K562 (cell line): ENCODE data around the gene RABGAP1. TPM values are rescaled to one million over a fixed set of nuclear protein-coding genes. Genes with fewer than 3 reads are reported as not detected.

ENCODE experiments used
- ATAC-seq: fragments of 200-7000 bp; cut with Tn5 transposase; 3 replicates; pipeline ENCODE4 v1.9.1; 2020; ENCODE audit warnings: moderate library complexity
- BruUV-seq: library from RNA; stranded (reverse); fragments of 400-500 nt; replicated peaks from 2 replicates; lab custom pipeline; 2021; lab: Mats Ljungman, UMichigan
- CTCF ChIA-PET: fragments of 300-600 bp; formaldehyde crosslinking; extraction: SDS; loops from one replicate; lab custom pipeline; 2021; ENCODE audit warnings: low intra/inter-chr PET ratio; lab: Yijun Ruan, JAX
- POLR2A ChIA-PET: fragments of 300-600, 350-650 bp; sonication (Branson Sonifier 250); formaldehyde crosslinking; extraction: SDS; loops from one replicate; lab custom pipeline; 2021; ENCODE audit warnings: antibody characterized with exemption, inconsistent platforms; lab: Yijun Ruan, JAX
- DNase-seq, 4 experiments: peaks; one replicate each; pipeline versions ENCODE4 v3.0.0 to v3.0.0-alpha.2; 2011 to 2018; ENCODE audit warnings: low spot score in 3 of 4, mixed read lengths in 3 of 4; ENCODE audit errors: extremely low read depth in 1 of 4
- FAIRE-seq: peaks from 2 replicates; lab custom pipeline; 2011; peaks lifted over from hg19 to GRCh38; lab: Jason Lieb, UNC
- H2AFZ ChIP-seq: 2 replicates; pipeline ENCODE4 v1.6.0; 2011; ENCODE audit warnings: low read depth, low read length, control low read depth, inconsistent platforms
- H3K27ac ChIP-seq: fragments of 200-600 bp; 3 replicates; pipeline ENCODE4 v1.8.0; 2011; ENCODE audit warnings: low read depth, mild to moderate bottlenecking, control low read depth, inconsistent platforms, low read length, moderate library complexity, mixed read lengths; ENCODE audit errors: extremely low read depth
- H3K27me3 ChIP-seq, 2 experiments: fragments of 300-600 bp in 1 of 2; 2 replicates in 1 of 2; 3 replicates in 1 of 2; pipeline versions ENCODE4 v1.6.0 to v1.8.0; 2011; ENCODE audit warnings: inconsistent platforms in 2 of 2, low read length in 2 of 2, mild to moderate bottlenecking in 1 of 2, mixed read lengths in 1 of 2, moderate library complexity in 1 of 2; ENCODE audit not compliant: control insufficient read depth in 2 of 2, insufficient read depth in 2 of 2
- H3K36me3 ChIP-seq: fragments of 300-600 bp; 3 replicates; pipeline ENCODE4 v1.8.0; 2011; ENCODE audit warnings: mild to moderate bottlenecking, low read length, inconsistent platforms; ENCODE audit not compliant: control insufficient read depth, insufficient read depth
- H3K4me1 ChIP-seq, 2 experiments: fragments of 200-600 bp in 1 of 2; replicated peaks in 1 of 2; 2 replicates in 1 of 2; 3 replicates in 1 of 2; pipeline versions ENCODE4 v1.5.1 to v1.8.0; 2011; ENCODE audit warnings: inconsistent platforms in 2 of 2, low read length in 2 of 2, mild to moderate bottlenecking in 1 of 2, mixed read lengths in 1 of 2, moderate library complexity in 1 of 2; ENCODE audit not compliant: control insufficient read depth in 2 of 2, insufficient read depth in 2 of 2
- H3K4me2 ChIP-seq: 2 replicates; pipeline ENCODE4 v1.6.1; 2011; ENCODE audit warnings: low read length, control low read depth, inconsistent platforms, mixed read lengths; ENCODE audit not compliant: insufficient read depth
- H3K4me3 ChIP-seq: fragments of 200-600 bp; sonication (generic), shearing (Covaris generic); 2 replicates; pipeline ENCODE4 v1.5.1; 2016; ENCODE audit warnings: control low read depth, inconsistent platforms
- H3K79me2 ChIP-seq: fragments of 200-600 bp; 3 replicates; pipeline ENCODE4 v1.8.0; 2011; ENCODE audit warnings: low read length, inconsistent platforms; ENCODE audit not compliant: control insufficient read depth, insufficient read depth
- H3K9ac ChIP-seq, 2 experiments: 2 replicates each; pipeline versions ENCODE4 v1.6.0 to v1.6.1; 2011; ENCODE audit warnings: low read depth in 2 of 2, low read length in 2 of 2, control low read depth in 1 of 2, inconsistent platforms in 1 of 2, mild to moderate bottlenecking in 1 of 2, mixed read lengths in 1 of 2; ENCODE audit not compliant: insufficient read depth in 1 of 2
- H3K9me1 ChIP-seq: one replicate; pipeline ENCODE4 v1.6.0; 2011; ENCODE audit warnings: inconsistent platforms, mild to moderate bottlenecking, low read length, moderate library complexity; ENCODE audit not compliant: control insufficient read depth, insufficient read depth
- H3K9me3 ChIP-seq: replicated peaks from 2 replicates; pipeline ENCODE4 v1.5.1; 2011; ENCODE audit warnings: low read depth, low read length, inconsistent platforms; ENCODE audit not compliant: control insufficient read depth, insufficient read depth
- H4K20me1 ChIP-seq: replicated peaks from 2 replicates; pipeline ENCODE4 v1.6.1; 2011; ENCODE audit warnings: low read length, inconsistent platforms, mixed read lengths; ENCODE audit not compliant: control insufficient read depth, insufficient read depth
- CBX8 ChIP-seq: fragments of 200-600 bp; sonication (generic); IDR thresholded peaks from 2 replicates; pipeline ENCODE4 v1.6.1; 2012; ENCODE audit warnings: borderline replicate concordance, mixed run types, low read depth, mild to moderate bottlenecking, moderate library complexity, mixed read lengths, low read length, control low read depth, inconsistent platforms; ENCODE audit not compliant: poor library complexity, severe bottlenecking; ENCODE audit errors: extremely low read depth
- HDAC1 ChIP-seq, 2 experiments: fragments of 450-650 bp; IDR thresholded peaks; 2 replicates each; pipeline ENCODE4 v1.6.1; 2016 to 2017; ENCODE audit warnings: inconsistent platforms in 1 of 2, mild to moderate bottlenecking in 1 of 2, moderate library complexity in 1 of 2
- KAT7 ChIP-seq: sonication (generic); formaldehyde crosslinking; IDR thresholded peaks from 2 replicates; pipeline ENCODE4 v1.8.0; 2022; ENCODE audit warnings: missing genetic modification reagents, mild to moderate bottlenecking, borderline replicate concordance
- KHSRP ChIP-seq: fragments of 450-650 bp; IDR thresholded peaks from 2 replicates; pipeline ENCODE4 v1.6.1; 2017
- MEIS2 ChIP-seq: fragments of 450-650 bp; IDR thresholded peaks from 2 replicates; pipeline ENCODE4 v1.6.1; 2014; ENCODE audit warnings: mild to moderate bottlenecking; ENCODE audit not compliant: partially characterized antibody
- PPARD ChIP-seq: fragments of 250-450 bp; sonication (Bioruptor Pico); IDR thresholded peaks from 2 replicates; pipeline ENCODE4 v1.8.0; 2022; ENCODE audit warnings: inconsistent platforms, mild to moderate bottlenecking, moderate library complexity
- RBM22 ChIP-seq: fragments of 200-400 bp; formaldehyde crosslinking; IDR thresholded peaks from 2 replicates; pipeline ENCODE4 v1.6.1; 2018; ENCODE audit warnings: low read length, low read depth; ENCODE audit not compliant: poor library complexity, severe bottlenecking
- ZBTB17 ChIP-seq: fragments of 450-650 bp; formaldehyde crosslinking; IDR thresholded peaks from 2 replicates; pipeline ENCODE4 v1.4.0; 2020; ENCODE audit warnings: mild to moderate bottlenecking
- ZFP30 ChIP-seq: fragments of 250-450 bp; sonication (Bioruptor Pico); IDR thresholded peaks from 2 replicates; pipeline ENCODE4 v1.8.0; 2022; ENCODE audit warnings: moderate library complexity, mild to moderate bottlenecking, inconsistent platforms, borderline replicate concordance
- ZNF217 ChIP-seq: sonication (generic); formaldehyde crosslinking; IDR thresholded peaks from 2 replicates; pipeline ENCODE4 v1.8.0; 2022; ENCODE audit warnings: mild to moderate bottlenecking, missing genetic modification reagents
- WGBS: fragments of 100-300 bp; shearing (Covaris generic); methylation state at CpG from one replicate; pipeline ENCODE4 v1.1.6; 2016; ENCODE audit warnings: low coverage, mixed read lengths; ENCODE audit not compliant: insufficient coverage; ENCODE audit errors: missing lambda C conversion rate; 5-methylcytosine and 5-hydroxymethylcytosine counted together
- in situ Hi-C: fragments of 300-500 bp; cut with MboI; formaldehyde crosslinking; loops from 4 replicates; pipeline ENCODE4 v1.15.0; 2018; ENCODE audit warnings: inconsistent platforms, mixed read lengths
- intact Hi-C: fragments of 100-400 bp; cut with micrococcal nuclease; formaldehyde crosslinking; loops from 2 replicates; pipeline ENCODE4 v1.14.2; 2022
- polyA plus RNA-seq, 8 experiments: library from polyadenylated mRNA; depleted of rRNA in 4 of 8; stranded (reverse) in 5 of 8; unstranded in 3 of 8; fragments of >200 nt; fragmentation: Nextera tagmentation in 2 of 8; fragmentation: Illumina TruSeq in 1 of 8; extraction: Ambion mirVana in 2 of 8; extraction: Trizol in 1 of 8; gene quantifications; 2 replicates each; pipeline versions ENCODE4 v1.2.1 to v1.2.3, GENCODE V29; 2011 to 2014; ENCODE audit warnings: inconsistent platforms in 1 of 8, missing spikeins in 1 of 8
- total RNA-seq, 7 experiments: library from RNA; depleted of rRNA in 6 of 7; stranded (reverse); fragments of >200 nt in 6 of 7; fragmentation: Illumina TruSeq in 2 of 7; extraction: Trizol in 2 of 7; gene quantifications; 2 replicates each; pipeline versions ENCODE4 v1.2.1 to v1.2.3, GENCODE V29; 2011 to 2021; ENCODE audit warnings: low replicate concordance in 1 of 7
- TF ChIP-seq, protein P1 (sequence below): fragments of 450-650 bp; IDR thresholded peaks from 2 replicates; pipeline ENCODE4 v1.6.1; 2016; ENCODE audit warnings: missing biosample characterization, missing genetic modification characterization
- TF ChIP-seq, protein P2 (sequence below): fragments of 450-650 bp; conservative IDR thresholded peaks from 2 replicates; pipeline ENCODE4 v1.6.1; 2016; ENCODE audit warnings: missing genetic modification characterization, low read depth, mild to moderate bottlenecking, missing compliant biosample characterization, moderate library complexity

Gene RABGAP1
- total and polyA plus RNA-seq, 9 of the 15 experiments (the other 6 are each of a cell fraction or from before 2014, with no cell fraction given), result 1.5 to 22.7 (median 13.1) TPM

DNA sequence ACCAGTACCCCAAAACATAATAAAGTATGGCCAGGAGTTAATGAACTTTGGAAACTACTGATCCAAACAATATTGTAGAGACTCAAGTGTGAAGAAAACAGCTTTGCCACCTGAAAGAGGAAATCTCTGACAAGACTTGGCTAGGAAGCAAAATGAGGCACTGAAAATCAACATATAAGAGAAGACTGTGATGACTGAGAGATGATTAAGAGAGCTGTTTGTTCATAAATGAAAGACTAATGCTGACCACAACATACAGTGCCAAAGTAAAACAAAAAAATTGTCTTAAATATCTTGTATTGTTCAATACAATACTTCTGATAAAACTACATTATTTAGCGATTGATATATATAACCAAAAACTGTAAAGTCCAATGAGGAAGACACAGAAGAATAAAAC, 42.9 kb upstream of the RABGAP1 start:
- WGBS, result 100% methylated on average over 1 of the region's 1 CpG
- POLR2A ChIA-PET, result interaction anchor here (0.5 to 1.0 kb wide), 4 partner anchors 8 to 452 kb away, joined by 3 to 4 read pairs (median 4); no protein-coding TSS in a partner anchor

More for the DNA sequence above, 42.9 kb upstream of the RABGAP1 start:
- CTCF ChIA-PET, result no interaction called here
- peaks cover 62% of the 10 kb centered on the region for H3K79me2 ChIP-seq
- TF ChIP-seq RBM22, result no peak
- no peak for TF ChIP-seq KAT7
- TF ChIP-seq ZFP30 (CRISPR knock-in tag), result no peak
- TF ChIP-seq, protein P1, sequence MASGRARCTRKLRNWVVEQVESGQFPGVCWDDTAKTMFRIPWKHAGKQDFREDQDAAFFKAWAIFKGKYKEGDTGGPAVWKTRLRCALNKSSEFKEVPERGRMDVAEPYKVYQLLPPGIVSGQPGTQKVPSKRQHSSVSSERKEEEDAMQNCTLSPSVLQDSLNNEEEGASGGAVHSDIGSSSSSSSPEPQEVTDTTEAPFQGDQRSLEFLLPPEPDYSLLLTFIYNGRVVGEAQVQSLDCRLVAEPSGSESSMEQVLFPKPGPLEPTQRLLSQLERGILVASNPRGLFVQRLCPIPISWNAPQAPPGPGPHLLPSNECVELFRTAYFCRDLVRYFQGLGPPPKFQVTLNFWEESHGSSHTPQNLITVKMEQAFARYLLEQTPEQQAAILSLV (tag), result no peak
- TF ChIP-seq ZBTB17 (CRISPR knock-in tag), result no peak
- no peak for TF ChIP-seq MEIS2
- TF ChIP-seq PPARD, result no peak
- TF ChIP-seq CBX8, result no peak
- no peak for TF ChIP-seq ZNF217 (CRISPR knock-in tag)
- TF ChIP-seq KHSRP, result no peak
- TF ChIP-seq, protein P2, sequence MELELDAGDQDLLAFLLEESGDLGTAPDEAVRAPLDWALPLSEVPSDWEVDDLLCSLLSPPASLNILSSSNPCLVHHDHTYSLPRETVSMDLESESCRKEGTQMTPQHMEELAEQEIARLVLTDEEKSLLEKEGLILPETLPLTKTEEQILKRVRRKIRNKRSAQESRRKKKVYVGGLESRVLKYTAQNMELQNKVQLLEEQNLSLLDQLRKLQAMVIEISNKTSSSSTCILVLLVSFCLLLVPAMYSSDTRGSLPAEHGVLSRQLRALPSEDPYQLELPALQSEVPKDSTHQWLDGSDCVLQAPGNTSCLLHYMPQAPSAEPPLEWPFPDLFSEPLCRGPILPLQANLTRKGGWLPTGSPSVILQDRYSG (tag), result no peak
- TF ChIP-seq HDAC1 (IDR thresholded peaks at IDR 0.05), result no peak
- intact Hi-C loops (no loop called here), in situ Hi-C loops (no loop called here)
- no peaks in the 10 kb centered on the region for H3K9me1 ChIP-seq
- ATAC-seq, result no peak
- H3K9ac ChIP-seq, result no peak overlapping the region
- no peaks in the 10 kb centered on the region for H3K9me3 ChIP-seq
- no peak overlapping the region for H3K4me2 ChIP-seq
- no peak overlapping the region for H2AFZ ChIP-seq
- no peak for DNase-seq
- no TSS peak for BruUV-seq
- no peaks in the 10 kb centered on the region for H4K20me1 ChIP-seq
- H3K4me1 ChIP-seq, result peaks cover 3% of the 10 kb centered on the region in 2 experiments; a peak in 2 of 5 replicates
- no peak for FAIRE-seq
- H3K27ac ChIP-seq, result no peak overlapping the region
- H3K36me3 ChIP-seq, result peaks cover 52% of the 10 kb centered on the region
- no peak overlapping the region for H3K4me3 ChIP-seq
- no peaks in the 10 kb centered on the region for H3K27me3 ChIP-seq
